Spleen (tissue), 11 donors: ENCODE data around the gene C16orf89. TPM values are rescaled to one million over a fixed set of nuclear protein-coding genes. Genes with fewer than 3 reads are reported as not detected.

Experiments used
- DNase-seq: peaks from one replicate; pipeline ENCODE4 v3.0.0-alpha.2; 2020
- H3K27ac ChIP-seq, 8 donors: fragments of 200-600 bp; sonication (generic) in 7 of 8; 1 replicate in 4 of 8; 2 replicates in 4 of 8; pipeline versions ENCODE4 v1.5.0 to v1.8.0; 2016 to 2021; ENCODE audit warnings: inconsistent platforms in 4 of 8, mild to moderate bottlenecking in 4 of 8, moderate library complexity in 1 of 8
- H3K27me3 ChIP-seq, 7 donors: fragments of 200-600 bp; sonication (generic) in 6 of 7; replicated peaks in 1 of 7; 1 replicate in 4 of 7; 2 replicates in 3 of 7; pipeline versions ENCODE4 v1.5.0 to v1.8.0; 2016 to 2021; ENCODE audit warnings: inconsistent platforms in 3 of 7, mild to moderate bottlenecking in 1 of 7
- H3K36me3 ChIP-seq, 6 donors: fragments of 200-600 bp; sonication (generic) in 5 of 6; 1 replicate in 4 of 6; 2 replicates in 2 of 6; pipeline versions ENCODE4 v1.5.0 to v1.8.0; 2016 to 2021; ENCODE audit warnings: inconsistent platforms in 2 of 6
- H3K4me1 ChIP-seq, 6 donors: fragments of 200-600 bp; sonication (generic) in 5 of 6; 1 replicate in 3 of 6; 2 replicates in 3 of 6; pipeline versions ENCODE4 v1.5.0 to v1.8.0; 2016 to 2021; ENCODE audit warnings: inconsistent platforms in 3 of 6
- H3K4me3 ChIP-seq, 8 donors: fragments of 200-600 bp; sonication (generic) in 7 of 8; 1 replicate in 4 of 8; 2 replicates in 4 of 8; pipeline versions ENCODE4 v1.5.0 to v1.8.0; 2016 to 2021; ENCODE audit warnings: inconsistent platforms in 4 of 8, mild to moderate bottlenecking in 4 of 8, moderate library complexity in 2 of 8
- H3K9me3 ChIP-seq, 8 donors: fragments of 200-600 bp; sonication (generic) in 7 of 8; 1 replicate in 4 of 8; 2 replicates in 4 of 8; pipeline versions ENCODE4 v1.5.0 to v1.8.0; 2016 to 2021; ENCODE audit warnings: inconsistent platforms in 4 of 8
- POLR2A ChIP-seq, 3 donors: fragments of 450-650 bp; IDR thresholded peaks; one replicate each; pipeline ENCODE4 v1.5.1; 2017; ENCODE audit warnings: antibody characterized with exemption in 3 of 3, mild to moderate bottlenecking in 1 of 3
- POLR2AphosphoS5 ChIP-seq, 3 donors: sonication (generic); formaldehyde crosslinking; IDR thresholded peaks; one replicate each; pipeline ENCODE4 v1.5.1; 2017; ENCODE audit warnings: antibody characterized with exemption in 3 of 3
- WGBS, 5 donors: extraction: QIAGEN DNeasy Blood & Tissue Kit in 3 of 5; methylation state at CpG; one replicate each; pipeline versions ENCODE4 v1.1.5 to v1.1.7; 2013 to 2018; 5-methylcytosine and 5-hydroxymethylcytosine counted together
- intact Hi-C: fragments of 100-400 bp; cut with DNase I; formaldehyde crosslinking; loops from one replicate; pipeline ENCODE4 v1.15.0; 2023; ENCODE audit warnings: low total_unique reads
- polyA plus RNA-seq, 3 donors: library from polyadenylated mRNA; stranded (reverse); fragments of 200-250 nt; gene quantifications; one replicate each; pipeline ENCODE4 v1.2.1, GENCODE V29; 2013
- total RNA-seq, 7 donors: library from RNA; depleted of rRNA in 3 of 7; stranded (reverse); fragments of >200 nt in 3 of 7; fragmentation: NEBNext Ultra II Directional in 4 of 7; extraction: Animal tissue kit (Norgen Biotek cat#: 25700) in 4 of 7; gene quantifications; one replicate each; pipeline versions ENCODE4 v1.1.0 to v1.2.1, GENCODE V29; 2016 to 2021
- TF ChIP-seq, protein P1 (sequence below), 11 experiments: fragments of 200-600 bp in 7 of 11; fragments of 450-650 bp in 4 of 11; sonication (generic) in 4 of 11; IDR thresholded peaks in 8 of 11; conservative IDR thresholded peaks in 3 of 11; 1 replicate in 7 of 11; 2 replicates in 4 of 11; pipeline versions ENCODE4 v1.4.0 to v1.8.0; 2016 to 2021; ENCODE audit warnings: antibody characterized with exemption in 11 of 11, inconsistent platforms in 4 of 11, mild to moderate bottlenecking in 1 of 11
- donor health status: healthy with polysubstance abuse.
- donor health status: DM: no; HTN: no; CAD: no; lungs with moderate emphysema.
- donor health status: DM: no; HTN: no; CAD: no.
- donor health status: Bipolar disorder and iron deficiency.
- donor health status: healthy.
- donor health status: DM: no; HTN: no; CAD: no.
- donor health status: DM: yes; HTN: yes; CAD: no.

The C16orf89 gene
- total and polyA plus RNA-seq, 10 donors = 0.34 to 5.7 (median 1.7) TPM; not detected in 1

DNA sequence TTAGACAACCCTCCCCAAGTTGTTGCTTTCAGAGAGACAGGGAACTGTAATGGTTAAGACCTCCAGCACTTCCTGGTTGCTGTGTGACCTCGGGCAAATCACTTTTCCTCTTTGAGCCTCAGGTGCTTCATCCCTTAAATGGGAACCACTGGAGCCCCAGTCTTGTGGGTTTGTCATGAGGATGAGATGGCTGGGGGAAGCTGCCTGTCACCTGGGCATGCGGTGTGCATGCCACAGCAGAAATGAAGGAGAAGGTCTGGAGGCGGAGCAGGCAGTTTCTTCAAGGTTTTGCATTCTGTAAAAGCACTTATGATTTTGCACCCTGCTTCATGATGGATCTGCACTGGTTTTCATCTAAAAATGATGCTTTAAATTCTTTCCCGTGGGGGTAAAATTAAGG lies 54.1 kb downstream of the C16orf89 start:
- TF ChIP-seq, protein P1, sequence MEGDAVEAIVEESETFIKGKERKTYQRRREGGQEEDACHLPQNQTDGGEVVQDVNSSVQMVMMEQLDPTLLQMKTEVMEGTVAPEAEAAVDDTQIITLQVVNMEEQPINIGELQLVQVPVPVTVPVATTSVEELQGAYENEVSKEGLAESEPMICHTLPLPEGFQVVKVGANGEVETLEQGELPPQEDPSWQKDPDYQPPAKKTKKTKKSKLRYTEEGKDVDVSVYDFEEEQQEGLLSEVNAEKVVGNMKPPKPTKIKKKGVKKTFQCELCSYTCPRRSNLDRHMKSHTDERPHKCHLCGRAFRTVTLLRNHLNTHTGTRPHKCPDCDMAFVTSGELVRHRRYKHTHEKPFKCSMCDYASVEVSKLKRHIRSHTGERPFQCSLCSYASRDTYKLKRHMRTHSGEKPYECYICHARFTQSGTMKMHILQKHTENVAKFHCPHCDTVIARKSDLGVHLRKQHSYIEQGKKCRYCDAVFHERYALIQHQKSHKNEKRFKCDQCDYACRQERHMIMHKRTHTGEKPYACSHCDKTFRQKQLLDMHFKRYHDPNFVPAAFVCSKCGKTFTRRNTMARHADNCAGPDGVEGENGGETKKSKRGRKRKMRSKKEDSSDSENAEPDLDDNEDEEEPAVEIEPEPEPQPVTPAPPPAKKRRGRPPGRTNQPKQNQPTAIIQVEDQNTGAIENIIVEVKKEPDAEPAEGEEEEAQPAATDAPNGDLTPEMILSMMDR (IDR thresholded peaks at IDR 0.05 in 8 of 11, conservative IDR thresholded peaks at IDR 0.05 in 3 of 11) = no peak
- TF ChIP-seq POLR2A (IDR thresholded peaks at IDR 0.05) (no peak), POLR2AphosphoS5 (IDR thresholded peaks at IDR 0.05) (no peak)
- no peaks in the 10 kb centered on the region for H3K4me1 ChIP-seq
- DNase-seq = no peak
- intact Hi-C loops = no loop called here
- no peak overlapping the region for H3K27ac ChIP-seq
- peaks cover 0 to 30% (median 0%) of the 10 kb centered on the region in 7 donors for H3K27me3 ChIP-seq
- H3K36me3 ChIP-seq = no peaks in the 10 kb centered on the region
- no peaks in the 10 kb centered on the region for H3K9me3 ChIP-seq
- 41 to 68% (median 56%) methylated on average over 4 of the region's 4 CpGs for WGBS, 5 donors
- H3K4me3 ChIP-seq = no peak overlapping the region

GRCh38 chr16:5010576-5011329 lies 55.0 kb downstream of the C16orf89 start:
- no peaks in the 10 kb centered on the region for H3K4me1 ChIP-seq
- WGBS, 5 donors = 38 to 65% (median 58%) methylated on average over 6 to 15 of the region's 15 CpGs
- TF ChIP-seq POLR2AphosphoS5 (IDR thresholded peaks at IDR 0.05) = no peak
- no peak for TF ChIP-seq POLR2A (IDR thresholded peaks at IDR 0.05)
- TF ChIP-seq, protein P1 (IDR thresholded peaks at IDR 0.05 in 8 of 11, conservative IDR thresholded peaks at IDR 0.05 in 3 of 11) = no peak
- no peak overlapping the region for H3K27ac ChIP-seq
- H3K27me3 ChIP-seq = peaks cover 0 to 30% (median 0%) of the 10 kb centered on the region in 7 donors
- DNase-seq = no peak
- H3K36me3 ChIP-seq = no peaks in the 10 kb centered on the region
- H3K4me3 ChIP-seq = no peak overlapping the region
- no peaks in the 10 kb centered on the region for H3K9me3 ChIP-seq
- intact Hi-C loops = no loop called here

DNA sequence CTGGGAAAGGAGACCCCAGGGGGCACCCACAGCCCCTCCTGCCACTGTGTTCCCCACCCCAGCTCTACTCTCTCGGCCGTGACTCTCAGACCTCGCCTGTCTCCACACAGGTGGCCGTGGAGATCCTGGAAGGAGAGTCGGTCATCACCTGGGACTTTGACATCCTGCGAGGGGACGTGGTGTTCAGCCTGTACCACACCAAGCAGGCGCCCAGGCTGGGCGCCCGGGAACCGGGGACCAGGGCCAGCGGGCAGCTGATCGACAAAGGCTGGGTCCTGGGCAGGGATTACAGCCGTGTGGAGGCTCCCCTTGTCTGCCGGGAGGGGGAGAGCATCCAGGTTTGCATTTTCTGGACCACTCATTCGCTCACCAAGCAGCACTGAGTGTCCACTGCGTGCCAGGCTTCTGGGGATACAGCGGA lies 57.4 kb downstream of the C16orf89 start:
- no peak for DNase-seq
- no peak overlapping the region for H3K27ac ChIP-seq
- WGBS, 5 donors = 78 to 86% (median 83%) methylated on average over 17 to 18 of the region's 18 CpGs
- H3K27me3 ChIP-seq = peaks cover 0 to 45% (median 0%) of the 10 kb centered on the region in 7 donors
- no peaks in the 10 kb centered on the region for H3K36me3 ChIP-seq
- H3K4me1 ChIP-seq = no peaks in the 10 kb centered on the region
- TF ChIP-seq POLR2AphosphoS5 (IDR thresholded peaks at IDR 0.05) = no peak
- H3K4me3 ChIP-seq = no peak overlapping the region
- intact Hi-C loops = no loop called here
- H3K9me3 ChIP-seq = no peaks in the 10 kb centered on the region

DNA sequence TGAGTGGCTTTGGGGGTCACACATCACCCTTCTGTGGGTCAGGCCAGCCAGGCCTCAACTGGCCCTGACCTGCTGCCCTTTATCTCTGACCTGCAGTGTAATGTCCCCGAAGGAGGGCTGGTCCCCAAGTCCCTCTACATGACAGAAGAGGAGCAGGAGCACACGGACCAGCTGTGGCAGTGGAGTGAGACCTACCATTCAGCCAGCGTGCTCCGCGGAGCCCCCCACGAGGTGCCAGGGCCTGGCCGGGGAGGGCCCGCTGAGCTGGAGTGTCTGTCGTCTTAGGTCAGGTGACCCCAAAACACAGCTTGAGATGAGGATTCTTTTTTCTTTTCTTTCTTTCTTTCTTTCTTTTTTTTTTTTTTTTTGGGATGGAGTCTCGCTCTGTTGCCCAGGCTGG lies 58.5 kb downstream of the C16orf89 start:
- no peak for DNase-seq
- no peaks in the 10 kb centered on the region for H3K9me3 ChIP-seq
- H3K36me3 ChIP-seq = no peaks in the 10 kb centered on the region
- 81 to 87% (median 86%) methylated on average over 10 of the region's 10 CpGs for WGBS, 5 donors
- TF ChIP-seq, protein P1 (IDR thresholded peaks at IDR 0.05 in 8 of 11, conservative IDR thresholded peaks at IDR 0.05 in 3 of 11) = no peak
- no peak for TF ChIP-seq POLR2AphosphoS5 (IDR thresholded peaks at IDR 0.05)
- TF ChIP-seq POLR2A (IDR thresholded peaks at IDR 0.05) = no peak
- intact Hi-C loops = no loop called here
- no peak overlapping the region for H3K27ac ChIP-seq
- H3K27me3 ChIP-seq = peaks cover 0 to 50% (median 0%) of the 10 kb centered on the region in 7 donors
- H3K4me1 ChIP-seq = no peaks in the 10 kb centered on the region
- no peak overlapping the region for H3K4me3 ChIP-seq
